HFFc6 (cell line): Measurements from ENCODE around the gene GLIPR1. TPM values are rescaled to one million over a fixed set of nuclear protein-coding genes. Genes with fewer than 3 reads are reported as not detected.

Source experiments
- DNase-seq: peaks from one replicate; pipeline ENCODE4 v3.0.0-alpha.2; 2018
- H3K27ac Mint-ChIP-seq: 2 replicates; pipeline ENCODE4 v1.8.0; 2020; ENCODE audit warnings: mild to moderate bottlenecking, mixed read lengths
- H3K27me3 Mint-ChIP-seq: 2 replicates; pipeline ENCODE4 v1.8.0; 2021; ENCODE audit warnings: mild to moderate bottlenecking, moderate library complexity, mixed read lengths; ENCODE audit not compliant: insufficient read depth
- H3K36me3 Mint-ChIP-seq: 2 replicates; pipeline ENCODE4 v1.8.0; 2021; ENCODE audit warnings: low read depth, mixed read lengths
- H3K4me1 Mint-ChIP-seq: 2 replicates; pipeline ENCODE4 v1.8.0; 2020; ENCODE audit warnings: low read depth, mixed read lengths
- H3K4me3 Mint-ChIP-seq: 2 replicates; pipeline ENCODE4 v1.8.0; 2020; ENCODE audit warnings: mild to moderate bottlenecking, moderate library complexity, mixed read lengths
- H3K9me3 Mint-ChIP-seq: 2 replicates; pipeline ENCODE4 v1.8.0; 2020; ENCODE audit warnings: mild to moderate bottlenecking, mixed read lengths
- total RNA-seq, 6 experiments: library from RNA; stranded (reverse); fragmentation: NEBNext Ultra II Directional; extraction: Animal tissue kit (Norgen Biotek cat#: 25700); gene quantifications; 2 replicates in 1 of 6; 3 replicates in 5 of 6; pipeline ENCODE4 v1.2.3, GENCODE V29; 2021
- TF ChIP-seq, protein P1 (sequence below): fragments of 200-600 bp; sonication (generic); IDR thresholded peaks from 2 replicates; pipeline ENCODE4 v1.5.0; 2021; ENCODE audit warnings: antibody characterized with exemption, mild to moderate bottlenecking

Gene GLIPR1
- total RNA-seq, 6 experiments from 2014 or later, result 190 to 339 (median 278) TPM

DNA sequence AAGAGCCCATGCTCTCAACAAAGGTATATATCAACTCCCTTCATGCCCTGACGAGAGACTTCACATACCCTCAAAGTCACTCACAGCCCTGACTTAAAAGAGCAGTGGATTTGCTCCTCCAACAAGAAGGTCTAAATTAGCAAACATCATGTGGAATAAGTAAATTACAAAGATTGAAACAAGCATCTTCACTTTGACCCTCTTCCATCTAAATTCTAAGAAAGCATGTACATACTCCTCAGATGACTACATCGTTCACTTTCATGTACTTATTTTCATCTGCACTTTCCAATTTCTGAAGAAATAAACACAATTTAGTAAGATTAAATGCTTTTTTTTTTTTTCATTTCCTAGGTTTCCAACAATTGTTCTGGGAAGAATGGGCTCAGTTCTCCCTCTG is 69.4 kb downstream of the GLIPR1 start:
- Mint-ChIP-seq H3K9me3 (no peaks in the 10 kb centered on the region), H3K4me3 (no peak overlapping the region), H3K27me3 (no peaks in the 10 kb centered on the region; the same call in 1 of the 2 replicates), H3K36me3 (no peaks in the 10 kb centered on the region), H3K27ac (no peak overlapping the region), H3K4me1 (peaks cover 36% of the 10 kb centered on the region)
- no peak for DNase-seq
- TF ChIP-seq, protein P1, sequence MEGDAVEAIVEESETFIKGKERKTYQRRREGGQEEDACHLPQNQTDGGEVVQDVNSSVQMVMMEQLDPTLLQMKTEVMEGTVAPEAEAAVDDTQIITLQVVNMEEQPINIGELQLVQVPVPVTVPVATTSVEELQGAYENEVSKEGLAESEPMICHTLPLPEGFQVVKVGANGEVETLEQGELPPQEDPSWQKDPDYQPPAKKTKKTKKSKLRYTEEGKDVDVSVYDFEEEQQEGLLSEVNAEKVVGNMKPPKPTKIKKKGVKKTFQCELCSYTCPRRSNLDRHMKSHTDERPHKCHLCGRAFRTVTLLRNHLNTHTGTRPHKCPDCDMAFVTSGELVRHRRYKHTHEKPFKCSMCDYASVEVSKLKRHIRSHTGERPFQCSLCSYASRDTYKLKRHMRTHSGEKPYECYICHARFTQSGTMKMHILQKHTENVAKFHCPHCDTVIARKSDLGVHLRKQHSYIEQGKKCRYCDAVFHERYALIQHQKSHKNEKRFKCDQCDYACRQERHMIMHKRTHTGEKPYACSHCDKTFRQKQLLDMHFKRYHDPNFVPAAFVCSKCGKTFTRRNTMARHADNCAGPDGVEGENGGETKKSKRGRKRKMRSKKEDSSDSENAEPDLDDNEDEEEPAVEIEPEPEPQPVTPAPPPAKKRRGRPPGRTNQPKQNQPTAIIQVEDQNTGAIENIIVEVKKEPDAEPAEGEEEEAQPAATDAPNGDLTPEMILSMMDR, result no peak

DNA sequence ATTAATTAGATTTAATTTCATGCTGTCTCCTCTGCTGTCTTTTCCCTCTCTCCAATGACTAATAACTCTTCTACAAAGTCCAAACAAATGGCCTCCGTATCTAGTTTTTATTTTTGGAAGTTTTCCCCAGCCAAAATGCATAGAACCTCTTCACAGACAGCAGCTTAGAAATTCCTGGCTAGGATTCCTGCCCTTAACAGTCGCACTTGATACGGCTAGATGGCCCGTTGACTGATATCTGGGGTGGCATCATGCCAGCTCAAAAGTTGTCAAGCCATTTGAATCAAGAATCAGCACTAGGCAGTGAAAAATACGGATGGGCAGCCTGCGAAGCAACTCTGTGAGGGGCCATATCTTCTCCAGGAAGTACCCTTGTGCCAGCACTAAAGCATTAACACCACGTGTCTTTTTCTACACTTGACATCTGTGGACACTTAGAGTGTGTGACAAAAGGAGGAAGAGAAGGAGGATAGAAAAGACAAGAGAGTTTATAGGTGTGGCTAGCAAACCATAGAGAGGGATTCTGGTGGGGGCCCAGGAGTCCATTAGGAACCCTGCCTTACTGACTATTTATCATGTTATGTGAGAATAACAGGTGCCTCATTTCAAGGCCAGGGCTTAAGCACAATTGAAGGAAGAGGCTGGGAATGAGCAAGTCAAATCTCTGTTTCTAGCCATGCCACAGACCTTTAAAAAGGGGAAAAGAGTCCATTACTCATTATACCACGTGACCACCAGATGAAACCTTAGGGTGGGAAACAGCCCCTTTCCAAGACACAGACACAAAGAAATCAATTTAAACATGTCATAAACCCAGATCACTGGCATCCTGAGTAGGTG is 70.1 kb downstream of the GLIPR1 start:
- no peak for DNase-seq
- H3K4me3 Mint-ChIP-seq, result no peak overlapping the region
- H3K27me3 Mint-ChIP-seq, result no peaks in the 10 kb centered on the region; the same call in 1 of the 2 replicates

DNA sequence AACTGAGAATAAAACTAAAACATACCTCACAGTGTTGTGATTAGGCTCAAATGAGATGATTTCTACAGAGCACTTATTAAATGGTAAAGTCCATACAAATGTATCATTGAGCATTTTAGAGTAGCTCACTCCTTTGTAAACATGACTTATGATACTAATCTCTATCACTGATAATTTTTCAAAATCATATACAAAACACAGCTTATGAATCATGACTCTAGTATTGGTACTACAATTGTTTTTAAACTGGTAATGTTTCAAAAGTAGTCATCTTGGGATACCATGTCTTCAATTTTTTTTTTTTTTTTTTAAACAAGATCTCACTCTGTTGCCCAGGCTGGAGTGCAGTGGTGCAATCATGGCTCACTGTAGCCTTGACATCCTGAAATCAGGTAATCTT is 70.9 kb downstream of the GLIPR1 start:
- peaks cover 41% of the 10 kb centered on the region for H3K4me1 Mint-ChIP-seq
- no peak for DNase-seq
- no peak overlapping the region for H3K27ac Mint-ChIP-seq
- TF ChIP-seq, protein P1, result no peak
- H3K4me3 Mint-ChIP-seq, result no peak overlapping the region
- H3K9me3 Mint-ChIP-seq, result no peaks in the 10 kb centered on the region
- no peaks in the 10 kb centered on the region; the same call in 1 of the 2 replicates for H3K27me3 Mint-ChIP-seq
- no peaks in the 10 kb centered on the region for H3K36me3 Mint-ChIP-seq

More for the DNA sequence above, 70.1 kb downstream of the GLIPR1 start:
- Mint-ChIP-seq H3K9me3 (no peaks in the 10 kb centered on the region), H3K27ac (no peak overlapping the region), H3K36me3 (no peaks in the 10 kb centered on the region), H3K4me1 (peaks cover 36% of the 10 kb centered on the region)
- TF ChIP-seq, protein P1, result no peak

DNA sequence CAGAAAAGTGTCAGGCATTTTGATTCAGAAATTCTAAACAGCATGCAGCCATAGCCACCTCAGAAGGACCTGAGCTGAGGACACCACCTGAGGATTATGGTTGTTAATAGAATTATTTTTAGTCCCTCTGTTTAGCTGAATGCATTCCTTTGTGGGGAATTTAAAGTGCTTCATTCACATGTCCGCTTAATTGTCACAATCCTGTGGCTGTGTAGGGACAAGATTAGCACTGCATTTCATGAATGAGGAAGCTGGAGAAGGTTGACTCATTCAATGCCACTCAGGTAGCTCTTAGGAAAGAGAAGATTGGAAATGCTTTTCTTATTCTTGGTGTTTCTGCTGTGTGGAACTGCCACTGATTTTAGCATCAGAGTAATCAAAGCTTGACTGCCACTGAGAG is 72.8 kb downstream of the GLIPR1 start:
- H3K27me3 Mint-ChIP-seq, result no peaks in the 10 kb centered on the region; the same call in 1 of the 2 replicates
- H3K4me1 Mint-ChIP-seq, result peaks cover 43% of the 10 kb centered on the region
- H3K36me3 Mint-ChIP-seq, result no peaks in the 10 kb centered on the region
- peak overlapping the region; percentile 68 for H3K27ac Mint-ChIP-seq
- H3K4me3 Mint-ChIP-seq, result peak overlapping the region; percentile 20; the same call in 1 of the 2 replicates
- TF ChIP-seq, protein P1, result no peak
- H3K9me3 Mint-ChIP-seq, result no peaks in the 10 kb centered on the region
- no peak for DNase-seq

Other genes with a start within 250 kb of the GLIPR1 start
- 1 to 10 TPM; 2.0 to 3.3 (median 2.3) TPM for gene CAPS2, start 150.4 kb upstream of the GLIPR1 start, total RNA-seq
- not detected for gene GLIPR1L1, start 146.1 kb upstream of the GLIPR1 start, total RNA-seq
- under 1 TPM; 0.33 to 0.83 (median 0.54) TPM for gene GLIPR1L2, start 89.7 kb upstream of the GLIPR1 start, total RNA-seq
- gene KRR1, start 30.9 kb downstream of the GLIPR1 start, total RNA-seq, result 10 to 100 TPM; 52.4 to 64.4 (median 61.8) TPM